HEK293T (cell line): ENCODE measurements around the gene HOXA5.

Experiments
- CTCF ChIA-PET: fragments of 350-600 bp; formaldehyde crosslinking; extraction: SDS; loops from one replicate; lab custom pipeline; 2021; ENCODE audit warnings: antibody characterized with exemption, inconsistent platforms; lab: Yijun Ruan, JAX
- POLR2A ChIA-PET: fragments of 350-600 bp; formaldehyde crosslinking; extraction: SDS; loops from one replicate; lab custom pipeline; 2020; ENCODE audit warnings: antibody characterized with exemption, inconsistent platforms; lab: Yijun Ruan, JAX
- DNase-seq: peaks from one replicate; pipeline ENCODE4 v3.0.0; 2012; ENCODE audit warnings: mixed read lengths; ENCODE audit errors: extremely low spot score
- ARNT ChIP-seq: fragments of 450-650 bp; IDR thresholded peaks from 2 replicates; pipeline ENCODE4 v1.6.1; 2017; ENCODE audit warnings: mild to moderate bottlenecking
- BHLHE40 ChIP-seq: fragments of 450-650 bp; IDR thresholded peaks from 2 replicates; pipeline ENCODE4 v1.6.1; 2016; ENCODE audit warnings: mild to moderate bottlenecking, moderate library complexity, borderline replicate concordance
- CTBP1 ChIP-seq: fragments of 450-650 bp; IDR thresholded peaks from 2 replicates; pipeline ENCODE4 v1.6.1; 2016; ENCODE audit warnings: borderline replicate concordance
- ELF4 ChIP-seq: fragments of 450-650 bp; IDR thresholded peaks from 2 replicates; pipeline ENCODE4 v1.6.1; 2017; ENCODE audit warnings: antibody characterized with exemption
- FOXA1 ChIP-seq: fragments of 450-650 bp; IDR thresholded peaks from 2 replicates; pipeline ENCODE4 v1.6.1; 2016; ENCODE audit warnings: mild to moderate bottlenecking
- FOXK2 ChIP-seq: fragments of 450-650 bp; IDR thresholded peaks from 2 replicates; pipeline ENCODE4 v1.6.1; 2016; ENCODE audit warnings: mild to moderate bottlenecking
- FOXM1 ChIP-seq: fragments of 450-650 bp; IDR thresholded peaks from 2 replicates; pipeline ENCODE4 v1.6.1; 2017; ENCODE audit warnings: mild to moderate bottlenecking, borderline replicate concordance
- HDGF ChIP-seq: fragments of 450-650 bp; IDR thresholded peaks from 2 replicates; pipeline ENCODE4 v1.6.1; 2017; ENCODE audit warnings: antibody characterized with exemption, borderline replicate concordance
- L3MBTL2 ChIP-seq: fragments of 450-650 bp; conservative IDR thresholded peaks from 2 replicates; pipeline ENCODE4 v1.6.1; 2016; ENCODE audit warnings: mild to moderate bottlenecking
- LEF1 ChIP-seq: fragments of 450-650 bp; IDR thresholded peaks from 2 replicates; pipeline ENCODE4 v1.6.1; 2017; ENCODE audit warnings: mild to moderate bottlenecking, borderline replicate concordance
- NFRKB ChIP-seq: fragments of 450-650 bp; IDR thresholded peaks from 2 replicates; pipeline ENCODE4 v1.6.1; 2016; ENCODE audit warnings: mild to moderate bottlenecking, moderate library complexity
- PKNOX1 ChIP-seq: fragments of 450-650 bp; IDR thresholded peaks from 2 replicates; pipeline ENCODE4 v1.6.1; 2016
- SP1 ChIP-seq: fragments of 450-650 bp; IDR thresholded peaks from 2 replicates; pipeline ENCODE4 v1.6.1; 2017
- SUZ12 ChIP-seq: fragments of 450-650 bp; IDR thresholded peaks from 2 replicates; pipeline ENCODE4 v1.6.1; 2016; ENCODE audit warnings: mild to moderate bottlenecking
- TARDBP ChIP-seq: fragments of 450-650 bp; IDR thresholded peaks from 2 replicates; pipeline ENCODE4 v1.6.1; 2016
- ZNF384 ChIP-seq: fragments of 450-650 bp; IDR thresholded peaks from 2 replicates; pipeline ENCODE4 v1.6.1; 2016

The HOXA5 gene

GRCh38 chr7:27156508-27156898, 13.0 kb upstream of the HOXA5 start, which contains the start of gene HOXA7:
Gene HOXA7 (minus strand): TSS chr7:27156675. CDS start chr7:27156545, 130 bp downstream.
- POLR2A ChIA-PET, result interaction anchor here (0.5 to 17.5 kb wide), 25 partner anchors 9 to 1302 kb away, joined by 3 to 367 read pairs (median 3); partner anchors contain the start of genes HOXA1, HOXA10, HOXA11 and HOXA5

GRCh38 chr7:27155816-27156507, 12.5 kb upstream of the HOXA5 start:
- CTCF ChIA-PET, result interaction anchor here (1.0 kb wide), 1 partner anchor 13 kb away, joined by 4 read pairs; no protein-coding TSS in a partner anchor
- no peak for TF ChIP-seq BHLHE40
- no peak for TF ChIP-seq ARNT
- TF ChIP-seq FOXA1, result no peak
- no peak for TF ChIP-seq ZNF384
- no peak for TF ChIP-seq SP1
- TF ChIP-seq L3MBTL2, result peak; percentile 51
- no peak for TF ChIP-seq TARDBP
- no peak for TF ChIP-seq HDGF
- no peak for TF ChIP-seq LEF1
- no peak for TF ChIP-seq ELF4
- no peak for TF ChIP-seq NFRKB
- TF ChIP-seq FOXK2, result no peak
- TF ChIP-seq SUZ12, result no peak
- TF ChIP-seq FOXM1, result no peak
- TF ChIP-seq PKNOX1, result peak; percentile 10; the same call in 1 of the 2 replicates
- no peak for TF ChIP-seq CTBP1
- POLR2A ChIA-PET, result interaction anchor here (0.7 to 17.5 kb wide), 20 partner anchors 8 to 958 kb away, joined by 3 to 367 read pairs (median 4); partner anchors contain the start of genes HOXA1, HOXA10, HOXA11 and HOXA5
- DNase-seq, result no peak

More at GRCh38 chr7:27156508-27156898, 13.0 kb upstream of the HOXA5 start, which contains the start of gene HOXA7:
- CTCF ChIA-PET, result interaction anchor here (1.0 to 1.4 kb wide), 2 partner anchors 13 to 787 kb away, joined by 3 to 4 read pairs; no protein-coding TSS in a partner anchor
- TF ChIP-seq PKNOX1 (peak; percentile 78), HDGF (no peak), L3MBTL2 (peak; percentile 34)
- no peak for DNase-seq

- ChIA-PET POLR2A (interaction anchor here (0.7 to 17.5 kb wide), 5 partner anchors 11 to 472 kb away, joined by 3 to 367 read pairs (median 6); partner anchors contain the start of genes HOXA10, HOXA11 and HOXA5), CTCF (no interaction called here)
- no peak for DNase-seq
- TF ChIP-seq FOXA1 (no peak), PKNOX1 (no peak), FOXM1 (no peak), ARNT (no peak), HDGF (no peak), LEF1 (no peak), CTBP1 (no peak), L3MBTL2 (no peak), NFRKB (no peak), SUZ12 (no peak), ZNF384 (no peak), TARDBP (no peak), SP1 (no peak), ELF4 (no peak), FOXK2 (no peak)
Measured at GRCh38 chr7:27154901-27155815, 11.7 kb upstream of the HOXA5 start.

GRCh38 chr7:27154369-27154768, 10.9 kb upstream of the HOXA5 start:
- POLR2A ChIA-PET, result interaction anchor here (1.2 to 17.5 kb wide), 3 partner anchors 10 to 28 kb away, joined by 5 to 367 read pairs (median 11); partner anchors contain the start of genes HOXA10 and HOXA5
- CTCF ChIA-PET, result interaction anchor here (2.6 kb wide), 1 partner anchor 11 kb away, joined by 10 read pairs; the partner anchor contains the start of gene HOXA5
- DNase-seq, result no peak
- no peak for TF ChIP-seq LEF1
- no peak for TF ChIP-seq BHLHE40
- no peak for TF ChIP-seq ZNF384
- no peak for TF ChIP-seq CTBP1
- TF ChIP-seq FOXK2, result no peak
- no peak for TF ChIP-seq FOXA1
- no peak for TF ChIP-seq SP1
- no peak for TF ChIP-seq TARDBP
- TF ChIP-seq FOXM1, result no peak
- TF ChIP-seq HDGF, result no peak

- DNase-seq, result no peak
- TF ChIP-seq ZNF384 (no peak), LEF1 (no peak), BHLHE40 (no peak), FOXA1 (no peak), ELF4 (no peak), TARDBP (no peak), L3MBTL2 (no peak), SUZ12 (no peak), SP1 (no peak), ARNT (no peak), FOXM1 (no peak), NFRKB (no peak)
- ChIA-PET POLR2A (interaction anchor here (1.4 to 17.5 kb wide), 5 partner anchors 10 to 29 kb away, joined by 9 to 367 read pairs (median 14); partner anchors contain the start of genes HOXA10, HOXA5 and HOXA9), CTCF (interaction anchor here (0.9 to 2.6 kb wide), 2 partner anchors 10 to 300 kb away, joined by 3 to 10 read pairs; partner anchors contain the start of gene HOXA5)
Measured at GRCh38 chr7:27153526-27153925, 10.0 kb upstream of the HOXA5 start.
